ENCODE measurements around the gene EVA1A.
"Not testable (repeated sequence)": the region's sequence is repeated elsewhere in the genome, so short reads cannot be mapped to it uniquely, and the experiment has no call there.

EVA1A gene

DNA sequence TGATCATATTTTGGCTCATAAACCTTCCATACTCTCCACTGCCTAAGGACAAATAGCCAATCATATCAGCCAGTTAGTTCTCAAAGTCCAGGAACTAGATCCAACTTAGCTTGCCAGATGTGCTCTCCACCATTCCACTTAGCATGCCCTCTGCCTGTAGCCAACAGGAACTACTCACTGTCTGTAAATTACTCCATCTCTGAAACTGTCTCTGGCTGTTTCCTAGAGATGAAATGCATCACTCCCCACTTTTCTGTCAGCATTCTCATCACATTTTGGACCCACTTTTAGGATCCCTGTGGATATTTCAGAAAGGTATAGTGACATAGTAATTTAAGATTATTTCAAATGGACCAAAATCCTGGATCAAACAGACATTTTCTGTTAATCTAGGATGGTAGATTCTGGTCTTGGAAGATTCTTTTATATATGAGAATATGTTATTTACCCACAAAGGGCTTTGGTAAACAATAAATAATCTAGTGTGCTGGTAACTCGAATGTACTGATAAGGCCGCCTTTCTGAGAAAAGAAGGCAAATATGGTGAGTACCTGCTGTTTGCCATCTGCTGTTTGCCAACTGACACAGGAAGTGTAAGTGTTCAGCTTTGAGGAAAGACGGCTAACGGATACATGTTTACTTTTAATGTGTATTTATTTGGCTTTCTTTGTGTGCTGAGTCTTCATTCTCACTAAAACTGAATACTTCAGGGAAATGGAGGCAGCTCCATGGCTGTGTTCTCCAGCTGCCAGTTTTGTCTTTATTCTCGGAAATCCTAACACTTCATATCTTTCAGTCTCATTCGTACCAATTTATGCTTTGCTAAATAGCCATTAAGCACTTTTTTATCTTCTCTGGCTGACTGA, 79.5 kb downstream of the EVA1A start:
- no peak for DNase-seq

DNA sequence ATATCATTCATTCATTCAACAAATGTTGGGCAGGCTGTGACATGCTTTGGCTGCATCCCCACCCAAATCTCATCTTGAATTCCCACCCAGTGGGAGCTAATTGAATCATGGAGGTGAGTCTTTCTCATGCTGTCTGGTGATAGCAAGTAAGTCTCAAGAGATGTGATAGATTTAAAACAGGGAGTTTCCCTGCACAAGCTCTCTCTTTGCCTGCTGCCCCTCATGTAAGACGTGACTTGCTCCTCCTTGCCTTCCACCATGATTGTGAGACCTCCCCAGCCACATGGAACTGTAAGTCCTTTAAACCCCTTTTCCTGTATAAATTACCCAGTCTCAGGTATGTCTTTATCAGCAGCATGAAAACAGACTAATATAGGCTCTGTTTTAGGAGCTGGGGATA, 83.0 kb downstream of the EVA1A start:
- not testable (repeated sequence) for DNase-seq

GRCh38 chr2:75476761-75477160, 84.0 kb downstream of the EVA1A start:
- no peak for DNase-seq

DNA sequence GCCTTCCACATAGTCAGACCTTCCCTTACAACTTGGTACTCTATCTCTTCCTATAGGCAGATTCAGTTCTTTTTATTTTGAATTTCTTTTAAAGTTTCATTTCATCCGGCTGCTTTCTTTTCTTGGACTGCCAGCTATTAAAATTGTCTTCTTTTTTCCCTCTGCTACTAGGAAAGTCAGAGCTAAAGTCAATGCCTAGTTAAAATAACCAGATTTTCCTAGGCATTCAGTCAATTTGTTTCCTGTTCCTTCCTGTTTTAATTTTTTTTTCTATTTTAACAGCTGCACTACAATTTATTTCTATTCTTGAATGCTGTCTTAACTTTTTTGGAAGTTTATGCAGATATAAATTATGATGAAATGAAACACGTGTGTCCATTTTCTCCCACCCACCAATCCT, 84.8 kb downstream of the EVA1A start:
- DNase-seq: no peak

DNA sequence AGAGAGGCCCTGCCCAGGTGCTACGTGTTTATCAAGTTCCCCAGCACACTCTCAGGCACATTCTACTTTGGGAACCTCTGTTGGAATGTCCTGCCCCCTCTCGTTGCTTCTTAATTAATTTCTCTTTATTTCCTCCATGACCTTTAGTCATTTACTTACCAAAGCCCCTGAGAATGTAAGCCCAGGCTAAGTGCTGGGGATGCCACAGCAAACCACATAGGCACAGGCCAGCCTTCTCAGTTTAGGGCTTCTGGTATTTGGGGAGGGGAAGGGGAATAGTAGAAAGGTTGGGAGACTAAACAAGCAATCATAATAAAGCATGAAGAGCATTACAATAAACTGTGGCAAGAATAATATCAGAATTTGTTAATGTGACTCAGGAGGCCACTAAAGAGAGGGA, 85.7 kb downstream of the EVA1A start:
- DNase-seq: no peak

DNA sequence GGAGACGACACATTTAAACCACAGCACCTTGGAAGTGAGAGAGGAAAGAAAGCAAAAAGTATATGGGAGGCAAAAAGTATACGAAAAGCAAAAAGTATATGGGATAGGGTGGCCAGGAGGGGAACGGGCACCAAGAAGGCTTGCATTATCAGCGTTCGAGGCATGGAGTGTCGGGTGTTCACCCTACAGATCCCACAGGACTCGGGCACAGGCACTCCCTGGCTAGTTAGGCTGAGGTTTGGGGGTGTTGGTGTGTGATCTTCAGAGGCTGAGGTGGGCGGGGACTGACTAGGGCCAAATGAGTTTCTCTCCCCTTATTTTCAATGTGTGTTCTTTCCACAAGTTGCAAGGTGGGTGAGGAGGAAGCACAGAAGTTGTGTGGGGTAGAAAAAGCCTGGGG, 86.6 kb downstream of the EVA1A start:
- no peak for DNase-seq

DNA sequence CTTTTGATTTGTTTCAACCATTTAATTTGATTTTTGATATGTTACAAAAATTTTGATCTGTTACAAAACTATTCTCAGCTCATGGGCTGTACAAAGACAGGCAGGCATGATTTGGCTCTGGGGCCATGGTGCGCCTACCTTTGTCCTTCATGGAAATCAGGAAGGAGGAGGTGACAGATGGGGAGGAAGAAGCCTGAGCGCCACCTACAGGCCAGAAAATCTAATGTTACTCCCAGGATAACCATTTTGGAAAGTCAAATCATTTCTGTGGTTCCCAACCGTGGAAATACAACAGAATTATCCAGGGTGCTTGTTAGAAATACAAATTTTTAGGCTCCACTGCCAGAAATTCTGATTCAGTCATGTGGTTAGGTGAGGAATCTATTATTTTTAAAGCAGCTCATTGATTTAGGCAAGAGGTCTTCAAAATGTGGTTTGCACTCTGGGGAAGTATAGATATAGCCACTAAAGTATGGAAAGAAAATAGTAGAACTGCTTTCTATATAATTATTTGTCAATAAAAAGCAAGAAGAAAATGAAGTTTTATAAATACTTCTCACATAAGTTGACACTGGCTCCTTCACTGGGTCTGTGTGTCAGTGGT, 93.9 kb downstream of the EVA1A start:
- DNase-seq: peak; percentile 20

DNA sequence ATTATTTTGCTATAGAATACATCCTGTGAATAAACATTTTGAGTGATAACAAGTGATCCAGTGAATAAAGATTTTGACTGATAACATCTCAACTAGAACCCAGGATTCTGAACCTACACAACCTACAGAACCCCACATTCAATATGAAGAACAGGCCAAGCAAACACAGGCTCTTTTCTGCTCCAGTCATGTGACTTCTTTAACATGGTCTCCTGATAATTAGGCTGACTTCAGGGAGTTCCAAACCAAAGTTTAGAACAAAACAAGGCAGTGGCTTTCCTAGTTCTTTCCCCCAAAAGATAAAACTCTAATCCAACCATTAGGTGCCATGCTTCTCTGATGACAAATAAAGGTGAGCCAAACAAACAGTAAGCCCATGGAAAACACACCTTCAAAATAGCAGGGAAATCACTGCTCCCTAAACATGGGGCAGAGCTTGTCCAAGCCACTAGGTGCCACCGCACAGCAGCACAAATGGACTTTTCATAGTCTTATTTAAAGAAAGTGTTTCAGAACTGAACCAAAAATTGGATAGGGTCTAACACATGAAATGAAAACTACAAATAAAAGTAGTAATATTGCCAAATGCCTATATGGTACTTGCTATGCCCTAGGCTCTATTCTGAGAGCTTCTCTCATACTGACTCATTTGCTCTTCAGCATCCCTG, 95.3 kb downstream of the EVA1A start:
- DNase-seq: no peak

DNA sequence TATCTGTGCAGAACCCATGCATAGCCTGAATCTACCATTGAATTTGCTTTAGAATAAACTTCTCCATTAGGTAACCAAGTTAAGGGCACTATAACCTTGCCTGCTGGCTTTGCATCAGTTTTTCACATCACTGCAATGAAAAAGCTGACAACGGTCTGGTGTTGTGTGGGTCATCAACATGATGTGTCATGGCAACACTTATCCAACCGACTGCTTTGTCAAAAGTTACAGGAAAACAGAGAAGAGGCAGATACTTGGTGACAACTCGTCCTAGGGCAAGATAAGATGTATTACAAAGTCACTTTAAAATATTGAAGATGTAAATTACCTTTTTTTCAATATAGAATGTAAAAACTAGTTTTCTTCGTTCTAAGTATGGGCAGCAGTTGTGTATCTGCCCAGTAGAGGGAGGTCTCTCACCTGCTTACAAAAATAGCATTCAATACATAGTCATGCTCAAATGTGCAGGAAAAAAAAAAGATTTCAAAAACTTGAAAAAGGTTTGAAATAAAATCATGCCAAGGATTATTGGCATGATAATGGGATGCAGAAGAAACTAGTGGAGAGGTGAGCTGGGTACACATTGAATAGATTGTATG, 96.3 kb downstream of the EVA1A start:
- no peak for DNase-seq

DNA sequence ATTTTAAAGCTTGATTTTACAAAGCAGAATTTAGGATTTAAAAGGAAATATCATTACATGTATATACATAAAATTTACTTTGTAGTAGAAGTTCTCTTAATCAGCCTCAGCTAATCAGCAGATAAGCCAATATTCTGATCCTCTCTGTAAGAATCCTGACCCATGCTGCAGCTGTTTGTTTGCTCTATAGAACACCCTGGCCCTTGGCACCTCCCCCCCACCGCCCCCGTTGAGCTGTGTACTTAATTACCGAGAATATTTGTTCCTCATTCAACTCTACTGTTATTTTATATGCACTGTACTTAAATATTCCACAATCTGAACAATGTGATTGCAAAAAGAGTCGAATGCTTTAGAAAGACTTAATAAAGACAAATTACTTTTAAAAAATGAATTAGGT, 98.0 kb downstream of the EVA1A start:
- no peak for DNase-seq

- no peak for DNase-seq
Observed at GRCh38 chr2:75462206-75462605, 98.5 kb downstream of the EVA1A start.

DNA sequence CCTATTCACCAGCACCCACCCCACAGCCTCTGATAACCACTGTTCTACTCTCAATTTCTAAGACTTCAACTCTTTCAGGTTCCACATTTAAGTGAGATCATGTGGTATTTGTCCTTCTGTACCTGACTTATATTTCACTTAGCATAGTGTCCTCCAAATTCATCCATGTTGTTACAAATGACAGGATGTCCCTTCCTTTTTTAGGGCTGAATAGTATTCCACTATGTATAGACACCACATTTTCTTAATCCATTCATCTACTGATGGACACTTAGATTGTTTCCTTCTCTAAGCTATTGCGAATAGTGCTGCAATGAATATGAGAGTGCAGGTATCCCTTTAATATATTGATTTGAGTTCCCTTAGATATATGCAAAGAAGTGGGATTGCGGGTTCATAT, 100.1 kb downstream of the EVA1A start:
- DNase-seq: no peak

DNA sequence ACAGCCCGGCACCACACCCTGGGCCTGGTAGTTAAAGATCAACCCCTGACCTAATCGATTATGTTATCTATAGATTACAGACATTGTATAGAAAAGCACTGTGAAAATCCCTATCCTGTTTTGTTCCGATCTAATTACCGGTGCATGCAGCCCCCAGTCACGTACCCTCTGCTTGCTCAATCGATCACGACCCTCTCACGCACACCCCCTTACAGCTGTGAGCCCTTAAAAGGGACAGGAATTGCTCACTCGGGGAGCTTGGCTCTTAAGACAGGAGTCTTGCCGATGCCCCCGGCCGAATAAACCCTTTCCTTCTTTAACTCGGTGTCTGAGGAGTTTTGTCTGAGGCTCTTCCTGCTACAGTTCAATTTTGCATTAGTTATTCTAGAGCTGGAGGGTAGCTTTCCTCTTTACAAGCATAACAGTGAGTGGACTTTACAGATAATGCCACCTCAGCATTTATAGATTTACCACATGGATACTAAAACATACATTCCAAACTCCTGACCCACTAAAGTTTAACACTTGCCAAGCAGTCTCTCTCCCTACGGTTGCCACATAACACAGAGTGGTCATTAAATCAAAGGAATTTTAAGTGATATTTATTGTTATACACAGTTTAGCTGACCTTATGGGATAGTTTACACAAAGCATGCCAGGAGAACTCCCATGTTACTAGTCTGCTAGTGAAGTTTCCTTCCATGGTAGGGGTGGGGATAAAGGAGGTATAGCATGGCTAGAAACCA, 101.0 kb downstream of the EVA1A start:
- DNase-seq: no peak

GRCh38 chr2:75458201-75458600, 102.5 kb downstream of the EVA1A start:
- DNase-seq: no peak

- no peak for DNase-seq
Observed at GRCh38 chr2:75456825-75457224, 103.9 kb downstream of the EVA1A start.

DNA sequence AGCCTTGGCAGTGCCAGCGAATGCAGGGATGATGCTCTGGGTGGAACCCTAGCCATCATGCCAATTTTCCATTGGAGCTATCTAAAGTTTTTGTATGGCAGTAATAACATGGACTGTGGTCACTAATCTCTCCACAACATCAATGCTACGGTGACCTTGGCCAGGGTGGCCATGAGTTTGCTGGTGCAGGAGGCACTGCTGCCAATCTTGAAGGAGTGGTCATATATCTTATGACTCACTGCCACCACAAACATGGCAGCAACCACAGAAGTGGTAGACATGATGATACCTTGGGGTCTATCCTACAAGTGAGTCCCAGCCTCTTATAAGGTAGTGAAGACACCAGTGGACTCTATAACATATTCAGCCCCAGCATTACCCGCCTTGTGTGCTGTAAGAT, 104.6 kb downstream of the EVA1A start:
- DNase-seq: no peak

DNA sequence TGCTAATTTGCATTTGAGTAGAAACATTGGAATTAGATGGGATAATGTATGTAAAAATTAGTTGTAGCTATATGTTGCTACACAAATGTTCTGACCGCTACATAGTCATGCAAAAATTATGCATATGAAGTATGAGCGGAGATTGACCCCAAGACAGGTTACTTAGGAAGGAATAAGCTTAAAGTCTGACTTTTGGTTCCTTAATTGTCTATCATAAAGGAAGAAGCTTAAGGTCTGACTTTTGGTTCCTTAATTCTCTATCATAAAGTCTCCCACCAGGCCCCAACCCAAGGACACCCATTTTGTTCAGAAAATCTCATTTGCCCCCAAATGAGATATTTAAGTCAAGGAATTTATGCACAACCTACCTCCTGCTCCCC, 106.5 kb downstream of the EVA1A start:
- no peak for DNase-seq

DNA sequence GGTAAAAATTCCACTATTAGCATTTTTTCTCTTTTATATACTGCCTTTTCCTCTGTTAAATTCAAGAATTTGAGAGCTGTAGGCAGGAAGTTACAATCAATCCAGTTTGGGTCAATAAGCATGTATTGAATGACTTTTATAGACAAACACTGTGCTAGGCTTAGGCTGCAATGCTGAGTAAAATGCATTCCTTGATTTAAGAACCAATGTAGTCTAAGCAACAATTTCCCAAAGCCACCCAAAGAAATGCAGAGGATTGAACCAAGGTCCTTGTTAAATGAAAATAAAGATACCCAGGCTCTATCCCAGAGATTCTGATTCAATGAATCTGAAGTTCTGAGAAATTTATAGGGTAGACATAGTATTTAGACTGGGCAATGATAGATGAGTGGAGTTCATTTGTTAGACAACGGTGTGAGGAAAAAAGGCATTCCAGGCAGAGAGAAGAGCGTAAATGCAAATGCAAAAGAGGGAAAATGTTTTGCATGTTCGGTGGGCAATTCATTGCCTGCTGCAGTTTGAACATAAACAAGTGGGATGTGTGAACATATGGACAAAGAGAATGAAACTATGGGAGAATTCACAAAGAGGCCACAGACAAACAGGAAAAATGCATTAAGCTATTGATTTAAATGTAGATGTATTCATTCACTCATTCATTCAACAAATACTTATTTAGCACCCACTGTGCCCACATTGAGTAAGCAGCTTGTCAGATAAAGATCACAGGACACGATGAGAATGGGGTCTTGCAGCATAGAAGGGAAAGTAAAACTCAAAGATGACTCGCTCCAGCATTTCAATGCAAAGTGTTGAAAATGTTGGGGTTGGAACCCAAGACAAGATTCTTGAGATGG, 107.1 kb downstream of the EVA1A start:
- DNase-seq: no peak

DNA sequence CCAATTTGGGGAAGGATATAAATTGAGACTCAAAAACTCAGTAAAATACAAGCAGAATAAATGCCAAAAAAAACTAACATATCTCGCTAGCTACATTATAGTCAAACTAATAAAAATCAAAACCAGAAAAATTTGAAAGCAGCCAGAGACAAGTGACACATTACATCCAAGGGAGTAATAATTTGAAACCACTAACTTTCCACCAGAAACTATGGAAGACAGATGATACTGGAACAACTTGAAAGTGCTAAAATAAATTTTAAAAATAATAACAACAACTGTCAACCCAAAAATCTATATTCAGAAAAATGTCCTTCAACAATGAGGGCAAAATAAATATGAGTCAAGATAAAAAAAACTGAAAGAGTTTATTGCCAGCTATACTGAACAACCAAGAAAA, 110.7 kb downstream of the EVA1A start:
- DNase-seq: no peak

- DNase-seq: no peak
Observed at GRCh38 chr2:75447176-75447575, 113.6 kb downstream of the EVA1A start.

Measured in suppressor macrophage treated with lipopolysaccharide for 4 hours (primary cell).